Stimulated activated CD8-positive, alpha-beta memory T cell treated with anti-CD3 and anti-CD28 coated beads, Interleukin-7, amount 100 ng/mL, for 1 hour (primary cell): ENCODE measurements around the gene CTR9.
"Not testable (repeated sequence)": the region's sequence is repeated elsewhere in the genome, so short reads cannot be mapped to it uniquely, and the experiment has no call there.

Experiments
- DNase-seq, 2 donors: peaks; one replicate each; pipeline ENCODE4 v3.0.0-alpha.2; 2020; ENCODE audit warnings: low read depth in 2 of 2

The CTR9 gene

DNA sequence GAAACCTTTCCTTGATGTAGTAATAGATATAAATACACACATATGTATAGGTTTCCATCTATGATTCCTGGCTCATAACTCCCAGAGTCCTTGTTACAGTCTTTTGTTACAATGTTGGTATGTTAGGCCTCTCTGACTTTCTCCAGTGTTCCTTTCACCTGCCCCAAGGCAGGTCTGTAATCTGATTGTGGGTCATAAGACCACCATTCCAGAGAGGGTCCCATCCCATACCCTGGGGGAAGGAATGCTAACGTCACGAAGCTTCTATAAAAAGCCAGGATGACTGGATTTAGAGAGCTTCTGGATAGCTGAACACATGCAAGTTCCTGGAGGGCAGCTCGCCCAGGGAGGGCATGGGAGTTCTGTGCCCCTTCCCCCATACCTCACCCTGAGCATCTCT is 71.4 kb downstream of the CTR9 start:
- not testable (repeated sequence) for DNase-seq

DNA sequence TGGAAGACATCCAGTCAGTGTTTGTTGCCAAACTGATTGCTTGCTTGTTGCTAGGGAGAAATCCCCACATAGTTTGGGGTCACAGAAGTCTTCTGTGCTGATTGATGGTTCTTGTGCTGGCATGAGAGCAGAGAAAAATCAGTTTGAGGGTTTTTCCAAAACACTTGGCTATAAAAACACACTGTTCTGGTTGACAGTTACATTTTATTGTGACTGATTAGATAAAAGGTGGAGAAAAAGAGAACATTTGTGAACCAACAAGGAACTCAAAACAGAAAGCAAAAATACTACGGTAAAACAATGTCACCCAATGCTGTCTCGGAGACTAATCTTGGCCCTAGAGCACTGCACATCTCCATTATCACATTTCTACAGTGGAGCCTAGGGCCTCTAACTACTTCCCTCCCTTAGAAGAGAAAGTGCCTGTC is 72.1 kb downstream of the CTR9 start:
- DNase-seq, result no peak

DNA sequence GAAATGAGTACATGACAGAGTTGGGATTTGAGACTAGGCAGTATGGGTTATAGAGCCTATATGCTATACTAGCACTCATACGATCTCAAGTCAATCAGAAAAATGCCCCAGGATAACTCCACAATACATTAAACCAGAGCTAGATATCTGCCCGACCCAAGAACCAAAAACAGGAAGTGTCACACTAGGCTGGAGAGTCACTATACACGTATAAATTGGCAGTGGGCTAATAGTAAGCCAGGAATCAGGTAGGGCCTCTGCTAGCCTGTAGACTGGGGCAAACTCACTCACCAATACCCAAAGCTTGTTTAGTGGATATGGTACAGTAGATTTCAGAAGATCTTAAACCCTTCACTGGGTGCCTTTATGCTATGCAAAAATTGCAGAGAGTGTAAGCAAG is 73.8 kb downstream of the CTR9 start:
- no peak for DNase-seq

DNA sequence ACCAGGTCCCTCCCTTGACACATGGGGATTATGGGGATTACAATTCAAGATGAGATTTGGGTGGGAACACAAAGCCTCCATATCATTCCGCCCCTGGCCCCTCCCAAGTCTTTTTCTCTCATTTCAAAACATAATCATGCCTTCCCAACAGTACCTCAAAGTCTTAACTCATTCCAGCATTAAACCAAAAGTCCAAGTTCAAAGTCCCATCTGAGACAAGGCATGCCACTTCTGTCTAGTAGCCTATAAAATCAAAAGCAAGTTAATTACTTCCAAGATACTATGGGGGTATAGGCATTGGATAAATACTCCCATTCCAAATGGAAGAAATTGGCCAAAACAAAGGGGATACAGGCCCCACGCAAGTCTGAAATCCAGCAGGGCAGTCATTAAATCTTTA is 77.4 kb downstream of the CTR9 start:
- no peak for DNase-seq

DNA sequence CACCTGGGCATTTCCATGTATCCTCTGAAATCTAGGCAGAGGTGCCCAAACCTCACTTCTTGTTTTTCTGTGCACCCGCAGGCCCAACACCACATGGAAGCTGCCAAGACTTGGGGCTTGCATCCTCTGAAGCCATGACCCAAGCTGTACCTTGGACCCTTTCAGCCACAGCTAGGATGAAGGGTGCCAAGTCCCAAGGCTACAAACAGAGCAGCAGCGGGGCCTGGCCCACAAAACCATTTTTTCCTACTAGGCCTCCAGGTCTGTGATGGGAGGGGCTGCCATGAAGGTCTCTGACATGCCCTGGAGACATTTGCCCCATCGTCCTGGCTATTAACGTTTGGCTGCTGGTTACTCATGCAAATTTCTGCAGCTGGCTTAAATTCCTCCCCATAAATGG is 78.1 kb downstream of the CTR9 start:
- DNase-seq, result no peak
